HG03159 (cell line): ENCODE data around the gene C19orf12.
A peak's percentile ranks its signal among the peaks of the same experiment; 100 is the strongest.

Source experiments
- ATAC-seq: cut with Tn5 transposase; IDR thresholded peaks from one replicate; pipeline ENCODE4 v1.9.1; 2021; ENCODE audit warnings: mild to moderate bottlenecking, moderate library complexity; ENCODE audit not compliant: unreplicated experiment

Gene C19orf12

GRCh38 chr19:29697523-29698261 lies 17.4 kb downstream of the C19orf12 start:
- no peak for ATAC-seq

DNA sequence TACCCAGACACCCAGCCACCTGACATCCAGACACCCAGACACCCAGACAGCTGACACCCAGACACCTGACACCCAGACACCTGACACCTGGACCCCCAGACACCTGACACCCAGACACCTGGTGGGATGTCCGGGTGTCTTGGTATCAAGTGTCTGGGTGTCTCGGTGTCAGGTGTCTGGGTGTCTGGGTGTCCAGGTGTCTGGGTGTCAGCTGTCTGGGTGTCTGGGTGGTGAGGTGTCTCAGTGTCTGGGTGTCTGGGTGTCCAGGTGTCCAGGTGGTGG lies 18.6 kb downstream of the C19orf12 start:
- no peak for ATAC-seq

DNA sequence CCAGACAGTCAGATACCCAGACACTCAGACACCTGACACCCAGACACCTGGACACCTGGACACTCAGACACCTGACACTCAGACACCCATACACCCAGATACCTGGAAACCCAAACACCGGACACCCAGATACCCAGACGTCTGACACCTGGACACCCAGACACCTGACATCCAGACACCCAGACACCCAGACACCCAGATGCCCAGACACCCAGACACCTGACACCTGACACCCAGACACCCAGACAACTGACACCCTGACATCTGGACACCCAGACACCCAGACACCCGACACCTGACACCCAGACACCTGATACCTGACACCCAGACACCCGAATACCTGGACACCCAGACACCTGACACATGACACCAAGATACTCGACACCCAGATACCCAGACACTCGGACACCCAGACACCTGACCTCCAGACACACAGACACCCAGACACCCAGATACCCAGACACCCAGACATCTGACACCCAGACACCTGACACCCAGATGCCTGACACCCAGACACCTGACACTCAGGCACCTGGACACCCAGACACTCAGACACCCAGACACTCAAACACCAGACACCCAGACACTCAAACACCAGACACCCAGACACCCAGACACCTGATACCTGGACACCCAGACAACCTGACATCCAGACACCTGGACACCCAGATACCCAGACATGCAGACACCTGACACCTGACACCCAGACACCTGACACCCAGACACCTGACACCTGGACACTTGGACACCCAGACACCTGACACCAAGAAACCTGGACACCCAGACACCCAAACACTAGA lies 19.1 kb downstream of the C19orf12 start:
- ATAC-seq, result no peak

DNA sequence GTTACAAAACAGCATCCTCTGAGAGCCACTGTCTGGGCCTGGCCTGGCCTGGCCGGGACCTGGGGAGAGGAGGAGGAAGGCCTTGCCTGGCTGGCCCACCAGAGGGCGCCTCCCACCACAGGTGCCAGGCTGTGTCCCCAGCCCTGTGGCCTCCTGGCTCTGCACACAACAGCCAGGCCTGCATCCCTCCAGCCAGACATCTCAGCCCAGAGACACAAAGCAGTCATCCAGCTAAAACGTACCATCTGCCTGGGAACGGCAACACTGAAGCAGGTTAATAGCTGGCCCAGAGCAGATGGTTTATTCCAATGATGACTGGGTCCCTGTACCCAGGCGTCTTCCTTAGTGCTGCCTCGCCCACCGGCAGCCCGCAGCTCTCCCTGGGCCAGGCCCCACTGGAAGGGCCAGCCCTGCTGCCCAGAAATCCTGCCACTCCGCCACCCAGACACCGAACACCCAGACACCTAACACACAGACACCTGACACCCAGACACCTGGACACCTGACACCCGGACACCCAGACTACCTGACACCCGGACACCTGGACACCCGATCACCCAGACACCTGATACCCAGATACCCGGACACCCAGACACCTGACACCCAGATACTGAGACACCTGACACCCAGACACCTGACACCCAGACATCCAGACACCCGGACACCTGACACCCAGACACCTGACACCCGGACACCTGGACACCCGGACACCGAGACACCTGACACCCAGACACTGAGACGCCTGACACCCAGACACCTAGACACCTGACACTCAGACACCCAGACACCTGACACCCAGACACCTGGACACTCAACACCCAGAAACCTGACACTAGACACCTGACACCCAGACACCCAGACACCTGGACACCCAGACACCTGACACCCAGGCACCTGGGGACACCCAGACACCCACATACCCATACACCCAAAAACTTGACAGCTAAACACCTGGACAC lies 20.1 kb downstream of the C19orf12 start:
- peak; percentile 89 for ATAC-seq

GRCh38 chr19:29694161-29694560 lies 20.9 kb downstream of the C19orf12 start:
- ATAC-seq, result no peak

DNA sequence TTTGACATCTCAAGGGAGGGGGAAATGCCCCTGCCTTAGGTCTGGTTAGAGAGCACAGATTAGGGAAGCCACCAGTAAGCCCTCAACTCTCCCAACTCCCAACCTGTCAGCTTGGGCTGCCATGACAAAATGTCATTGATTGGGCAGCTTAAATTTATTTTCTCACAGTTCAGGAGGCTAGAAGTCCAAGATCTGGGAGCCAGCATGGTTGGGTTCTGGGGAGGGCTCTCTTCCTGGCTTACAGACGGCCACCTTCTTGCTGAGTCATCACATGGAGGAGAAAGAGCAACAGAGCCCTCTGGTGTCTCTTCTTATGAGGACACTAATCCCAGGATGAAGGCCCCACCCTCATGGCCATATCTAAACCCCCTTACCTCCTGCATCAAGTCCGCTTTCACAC lies 24.2 kb downstream of the C19orf12 start:
- no peak for ATAC-seq

GRCh38 chr19:29687897-29688728 lies 26.9 kb downstream of the C19orf12 start:
- ATAC-seq, result no peak

GRCh38 chr19:29687244-29687896 lies 27.7 kb downstream of the C19orf12 start:
- ATAC-seq, result no peak

DNA sequence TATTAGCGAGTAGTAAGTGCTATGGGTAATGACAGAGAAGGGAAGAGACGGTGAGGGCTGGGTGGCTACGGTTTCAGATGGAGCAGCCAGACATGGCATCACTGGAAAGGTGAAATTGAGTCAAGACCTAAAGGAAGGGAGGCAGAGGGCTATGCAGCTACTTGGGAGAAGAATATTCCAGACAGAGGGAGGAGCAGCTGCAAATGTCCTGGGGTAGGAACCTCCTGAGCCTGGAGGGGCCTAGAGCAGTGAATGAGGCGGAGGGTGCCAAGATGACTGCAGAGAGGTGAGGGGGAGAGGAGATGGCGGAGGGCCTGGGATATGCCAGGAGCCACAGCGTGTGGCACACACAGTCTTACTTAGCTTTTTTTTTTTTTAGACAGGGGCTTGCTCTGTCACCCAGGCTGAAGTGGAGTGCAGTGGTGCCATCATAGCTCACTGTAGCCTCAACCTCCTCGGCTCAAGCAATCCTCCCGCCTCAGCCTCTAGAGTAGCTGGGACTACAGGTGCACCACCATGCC lies 28.7 kb downstream of the C19orf12 start:
- no peak for ATAC-seq

GRCh38 chr19:29685326-29685725 lies 29.7 kb downstream of the C19orf12 start:
- ATAC-seq, result no peak

- no peak for ATAC-seq
Observed at GRCh38 chr19:29683009-29683408, 32.1 kb downstream of the C19orf12 start.

- ATAC-seq, result no peak
Observed at GRCh38 chr19:29682236-29682895, 32.7 kb downstream of the C19orf12 start.

GRCh38 chr19:29681422-29682235 lies 33.4 kb downstream of the C19orf12 start:
- no peak for ATAC-seq

GRCh38 chr19:29680937-29681336 lies 34.1 kb downstream of the C19orf12 start:
- ATAC-seq, result no peak

GRCh38 chr19:29680447-29680846 lies 34.6 kb downstream of the C19orf12 start:
- peak; percentile 69 for ATAC-seq

GRCh38 chr19:29679598-29680210 lies 35.4 kb downstream of the C19orf12 start:
- ATAC-seq, result no peak

- no peak for ATAC-seq
Observed at GRCh38 chr19:29678484-29679106, 36.5 kb downstream of the C19orf12 start.
